ENCODE results near the gene KHDC4. TPM values are rescaled to one million over a fixed set of nuclear protein-coding genes. Genes with fewer than 3 reads are reported as not detected.

KHDC4 gene
- total and polyA plus RNA-seq, 2 experiments from 2014 or later = 15.7 to 40.3 TPM

GRCh38 chr1:155942578-155943141 lies 8.4 kb upstream of the KHDC4 start:
- Histone ChIP-seq H3K9me3 (ENCODE audit: low read depth) (no peaks in the 10 kb centered on the region), H3K9me2 (replicated peaks; ENCODE audit: insufficient read depth) (no peaks in the 10 kb centered on the region), H3K36me3 (replicated peaks; ENCODE audit: insufficient read depth, low read depth) (no peaks in the 10 kb centered on the region), H3K4me1 (ENCODE audit: insufficient read depth) (peaks cover 24% of the 10 kb centered on the region), H3K27me3 (no peaks in the 10 kb centered on the region), H3K4me3 (no peak overlapping the region), H4K20me1 (ENCODE audit: insufficient read depth, poor library complexity, severe bottlenecking) (no peaks in the 10 kb centered on the region), H3K79me2 (no peaks in the 10 kb centered on the region), H3K27ac (no peak overlapping the region), H2AFZ (no peak overlapping the region), H3K4me2 (no peak overlapping the region)
- 90% methylated on average over 10 of the region's 11 CpGs for WGBS (ENCODE audit: low lambda C conversion rate, missing lambda C conversion rate)
- no peak for DNase-seq (ENCODE audit: low spot score)
- TF ChIP-seq CTCF (IDR thresholded peaks at IDR 0.05; ENCODE audit: poor library complexity) = no peak

GRCh38 chr1:155941845-155942531 lies 7.8 kb upstream of the KHDC4 start:
- Histone ChIP-seq H3K9me2 (replicated peaks; ENCODE audit: insufficient read depth) (no peaks in the 10 kb centered on the region), H3K4me3 (no peak overlapping the region), H3K27me3 (no peaks in the 10 kb centered on the region), H3K4me2 (no peak overlapping the region), H4K20me1 (ENCODE audit: insufficient read depth, poor library complexity, severe bottlenecking) (no peaks in the 10 kb centered on the region), H3K27ac (peak overlapping the region; percentile 28), H3K79me2 (no peaks in the 10 kb centered on the region), H3K36me3 (replicated peaks; ENCODE audit: insufficient read depth, low read depth) (no peaks in the 10 kb centered on the region), H2AFZ (no peak overlapping the region), H3K9me3 (ENCODE audit: low read depth) (no peaks in the 10 kb centered on the region), H3K4me1 (ENCODE audit: insufficient read depth) (peaks cover 24% of the 10 kb centered on the region)
- TF ChIP-seq EZH2phosphoT487 (IDR thresholded peaks at IDR 0.05; ENCODE audit: low read depth, severe bottlenecking, unreplicated experiment) = no peak
- no peak for TF ChIP-seq EZH2 (IDR thresholded peaks at IDR 0.05; ENCODE audit: borderline replicate concordance)
- TF ChIP-seq CTCF (IDR thresholded peaks at IDR 0.05; ENCODE audit: poor library complexity) = no peak
- WGBS (ENCODE audit: low lambda C conversion rate, missing lambda C conversion rate) = 96% methylated on average over 24 of the region's 29 CpGs
- DNase-seq (ENCODE audit: low spot score) = no peak

- WGBS (ENCODE audit: low lambda C conversion rate, missing lambda C conversion rate) = 74% methylated on average over 11 of the region's 11 CpGs
- H2AFZ ChIP-seq = no peak within 1 kb of the TSS
- TF ChIP-seq CTCF (IDR thresholded peaks at IDR 0.05; ENCODE audit: poor library complexity) = no peak
- TF ChIP-seq EZH2 (IDR thresholded peaks at IDR 0.05; ENCODE audit: borderline replicate concordance) = no peak
- no peak for TF ChIP-seq EZH2phosphoT487 (IDR thresholded peaks at IDR 0.05; ENCODE audit: low read depth, severe bottlenecking, unreplicated experiment)
- no peaks in the 10 kb centered on the region for H3K79me2 ChIP-seq
- H3K27me3 ChIP-seq = no peaks in the 10 kb centered on the region
- H3K27ac ChIP-seq = peak within 1 kb of the TSS; percentile 28
- no peaks in the 10 kb centered on the region for H4K20me1 ChIP-seq (ENCODE audit: insufficient read depth, poor library complexity, severe bottlenecking)
- no peak for DNase-seq (ENCODE audit: low spot score)
- peaks cover 24% of the 10 kb centered on the region for H3K4me1 ChIP-seq (ENCODE audit: insufficient read depth)
- no peaks in the 10 kb centered on the region for H3K9me2 ChIP-seq (replicated peaks; ENCODE audit: insufficient read depth)
- no peaks in the 10 kb centered on the region for H3K36me3 ChIP-seq (replicated peaks; ENCODE audit: insufficient read depth, low read depth)
- no peak within 1 kb of the TSS for H3K4me3 ChIP-seq
- H3K9me3 ChIP-seq (ENCODE audit: low read depth) = no peaks in the 10 kb centered on the region
- H3K4me2 ChIP-seq = no peak within 1 kb of the TSS
Measured at GRCh38 chr1:155940993-155941844, 7.0 kb upstream of the KHDC4 start, which contains the start of gene RXFP4. RXFP4 (plus strand) TSS chr1:155941638; CDS start chr1:155941710, 72 bp downstream.

All from hepatocyte (in vitro differentiated cells).